Sciatic nerve (tissue), 2 donors: ENCODE data around the gene GIMAP4. TPM values are rescaled to one million over a fixed set of nuclear protein-coding genes. Genes with fewer than 3 reads are reported as not detected.
"Not testable (repeated sequence)": the region's sequence is repeated elsewhere in the genome, so short reads cannot be mapped to it uniquely, and the experiment has no call there.

Source experiments
- ATAC-seq: fragments of 200-7000 bp; cut with Tn5 transposase; one replicate; pipeline ENCODE4 v1.9.1; 2020; ENCODE audit warnings: mild to moderate bottlenecking, moderate library complexity
- DNase-seq: peaks from one replicate; pipeline ENCODE4 v3.0.0-alpha.2; 2020; ENCODE audit warnings: low spot score
- intact Hi-C: fragments of 100-400 bp; cut with DNase I; formaldehyde crosslinking; loops from one replicate; pipeline ENCODE4 v1.14.2; 2022
- total RNA-seq: library from RNA; stranded (reverse); fragmentation: NEBNext Ultra II Directional; extraction: Animal tissue kit (Norgen Biotek cat#: 25700); gene quantifications from one replicate; pipeline ENCODE4 v1.2.1, GENCODE V29; 2021
- donor health status: DM: no; HTN: no; CAD: no.
- donor health status: DM: no; HTN: no; CAD: no.

Gene GIMAP4
- 52.8 TPM for total RNA-seq

- intact Hi-C loops, result no loop called here
- DNase-seq (no peak), ATAC-seq (peak; percentile 66)
Measured at GRCh38 chr7:150567169-150567568, at the start of gene GIMAP4. Gene GIMAP4, plus strand, starts transcription at chr7:150567390. Its CDS starts 2,512 bp downstream, at chr7:150569902.

- no peak for DNase-seq
- intact Hi-C loops, result no loop called here
- ATAC-seq, result no peak
Measured at GRCh38 chr7:150519310-150519709, 47.9 kb upstream of the GIMAP4 start.

GRCh38 chr7:150520145-150520544, 47.0 kb upstream of the GIMAP4 start:
- DNase-seq, result no peak
- intact Hi-C loops, result no loop called here
- ATAC-seq, result no peak

GRCh38 chr7:150522931-150523330, 44.3 kb upstream of the GIMAP4 start:
- intact Hi-C loops, DNase-seq, ATAC-seq: not testable (repeated sequence)

GRCh38 chr7:150524018-150524417, 43.2 kb upstream of the GIMAP4 start:
- DNase-seq, result no peak
- ATAC-seq, result no peak
- intact Hi-C loops, result no loop called here

- ATAC-seq, result no peak
- DNase-seq, result no peak
- intact Hi-C loops, result no loop called here
Measured at GRCh38 chr7:150531704-150532103, 35.5 kb upstream of the GIMAP4 start.

- DNase-seq (no peak), ATAC-seq (no peak)
- intact Hi-C loops, result no loop called here
Measured at GRCh38 chr7:150538259-150538658, 28.9 kb upstream of the GIMAP4 start.

GRCh38 chr7:150553163-150553562, 14.0 kb upstream of the GIMAP4 start:
- intact Hi-C loops, result no loop called here
- ATAC-seq, result no peak
- no peak for DNase-seq

- intact Hi-C loops, result no loop called here
- DNase-seq (no peak), ATAC-seq (no peak)
Measured at GRCh38 chr7:150556521-150557138, 10.6 kb upstream of the GIMAP4 start.

GRCh38 chr7:150560486-150560885, 6.7 kb upstream of the GIMAP4 start:
- ATAC-seq, result no peak
- no peak for DNase-seq
- intact Hi-C loops, result no loop called here

GRCh38 chr7:150562919-150563318, 4.3 kb upstream of the GIMAP4 start:
- ATAC-seq (no peak), DNase-seq (no peak)
- intact Hi-C loops, result no loop called here

- DNase-seq, result no peak
- no peak for ATAC-seq
- intact Hi-C loops, result no loop called here
Measured at GRCh38 chr7:150564006-150564405, 3.2 kb upstream of the GIMAP4 start.

- DNase-seq, result no peak
- intact Hi-C loops, result no loop called here
- no peak for ATAC-seq
Measured at GRCh38 chr7:150564566-150564965, 2.6 kb upstream of the GIMAP4 start.

- intact Hi-C loops, result no loop called here
- ATAC-seq, result no peak
- no peak for DNase-seq
Measured at GRCh38 chr7:150565239-150565638, 2.0 kb upstream of the GIMAP4 start.

GRCh38 chr7:150566123-150566522, 1.1 kb upstream of the GIMAP4 start:
- intact Hi-C loops, result no loop called here

GRCh38 chr7:150566572-150566971, 618 bp upstream of the GIMAP4 start:
- ATAC-seq (no peak), DNase-seq (no peak)
- intact Hi-C loops, result no loop called here

More at GRCh38 chr7:150566123-150566522, 1.1 kb upstream of the GIMAP4 start:
- DNase-seq (no peak), ATAC-seq (no peak)

GRCh38 chr7:150567871-150568301, 696 bp downstream of the GIMAP4 start:
- intact Hi-C loops, result no loop called here
- ATAC-seq, result no peak

GRCh38 chr7:150568714-150569113, 1.5 kb downstream of the GIMAP4 start:
- no peak for DNase-seq
- ATAC-seq, result peak; percentile 63
- intact Hi-C loops, result no loop called here

More at GRCh38 chr7:150567871-150568301, 696 bp downstream of the GIMAP4 start:
- DNase-seq, result no peak

- DNase-seq, result no peak
- ATAC-seq, result no peak
- intact Hi-C loops, result no loop called here
Measured at GRCh38 chr7:150569245-150569955, 2.2 kb downstream of the GIMAP4 start.

GRCh38 chr7:150570556-150571465, 3.6 kb downstream of the GIMAP4 start:
- DNase-seq, result no peak
- intact Hi-C loops, result no loop called here
- no peak for ATAC-seq
